Measurements from ENCODE around the gene HSP90AA1. TPM values are rescaled to one million over a fixed set of nuclear protein-coding genes. Genes with fewer than 3 reads are reported as not detected.

HSP90AA1 gene
- total and polyA plus RNA-seq, 2 of the 8 experiments (the other 6 are each of a cell fraction or from before 2014, with no cell fraction given): 339 to 878 TPM

DNA sequence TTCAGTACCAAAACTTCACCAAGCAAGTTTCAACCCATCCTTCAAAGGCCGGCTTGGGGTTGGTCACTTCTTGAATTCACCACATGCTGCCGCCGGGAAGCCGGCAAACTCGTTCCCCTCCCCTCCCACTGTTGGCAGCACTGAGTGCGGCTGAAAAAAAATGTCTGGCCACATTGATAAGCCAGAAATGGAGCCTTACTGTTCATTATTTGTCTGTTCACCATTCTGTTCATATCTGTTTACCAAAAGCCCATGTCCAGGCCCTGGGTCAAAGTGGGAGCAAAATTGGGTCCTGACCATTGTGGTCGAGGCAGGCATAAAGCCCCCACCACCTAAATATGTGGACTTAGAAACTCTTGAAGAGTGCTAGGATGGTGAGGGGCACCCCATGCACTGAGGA, 7.3 kb upstream of the HSP90AA1 start:
- DNase-seq (ENCODE audit: low read depth in 1 of 2, low spot score in 2 of 2) (no peak), FAIRE-seq (no peak)
- Histone ChIP-seq H3K4me3 (ENCODE audit: extremely low read depth in 1 of 4, insufficient read depth in 2 of 4, low read depth in 3 of 4, low read length in 4 of 4) (no peak overlapping the region), H3K9ac (replicated peaks in 1 of 4; ENCODE audit: extremely low read depth in 1 of 4, low read depth in 3 of 4, low read length in 3 of 4) (no peak overlapping the region), H2AK5ac (ENCODE audit: low read depth, low read length) (no peak overlapping the region), H3K23me2 (ENCODE audit: low read depth, low read length) (no peaks in the 10 kb centered on the region), H3K27me3 (replicated peaks in 1 of 4; ENCODE audit: control insufficient read depth in 3 of 4, extremely low read depth in 1 of 4, insufficient read depth in 3 of 4, low read length in 3 of 4) (no peaks in the 10 kb centered on the region), H3K14ac (ENCODE audit: insufficient read length) (no peak overlapping the region), H2BK15ac (ENCODE audit: low read length) (0 out of 2 replicates have a peak overlapping the region, but pooled peaks have one; percentile 46), H4K91ac (replicated peaks; ENCODE audit: insufficient read length, low read length) (peak overlapping the region; percentile 62), H2BK5ac (ENCODE audit: low read depth, low read length) (no peak overlapping the region), H3K4ac (replicated peaks; ENCODE audit: insufficient read length, low read depth, low read length) (peak overlapping the region; percentile 87), H3K4me1 (replicated peaks in 1 of 4; ENCODE audit: control insufficient read depth in 3 of 4, insufficient read depth in 4 of 4, low read length in 3 of 4) (peaks cover 0 to 14% (median 9%) of the 10 kb centered on the region in 4 experiments; a peak in 6 of 7 replicates), H4K20me1 (replicated peaks in 1 of 2; ENCODE audit: control insufficient read depth in 1 of 2, insufficient read depth in 2 of 2, low read length in 2 of 2) (peaks cover 0 to 1% of the 10 kb centered on the region in 2 experiments), H3K4me2 (ENCODE audit: insufficient read depth in 1 of 2, low read depth in 2 of 2, low read length in 2 of 2) (no peak overlapping the region), H3K56ac (replicated peaks; ENCODE audit: insufficient read length, low read depth, low read length) (no peak overlapping the region), H4K8ac (ENCODE audit: extremely low read depth, insufficient read depth, low read length) (no peak overlapping the region), H3K79me2 (ENCODE audit: control insufficient read depth in 1 of 2, insufficient read depth in 2 of 2, low read length in 2 of 2) (no peaks in the 10 kb centered on the region), H2BK12ac (ENCODE audit: low read depth, low read length) (peak overlapping the region; percentile 68; the same call in 1 of the 2 replicates), H2AFZ (ENCODE audit: low read length) (no peak overlapping the region), H3K36me3 (ENCODE audit: control insufficient read depth in 2 of 4, insufficient read depth in 4 of 4, low read length in 3 of 4) (no peaks in the 10 kb centered on the region), H2BK20ac (ENCODE audit: low read length) (no peak overlapping the region), H3K9me3 (ENCODE audit: insufficient read depth in 2 of 2, low read depth in 1 of 2, low read length in 1 of 2) (no peaks in the 10 kb centered on the region), H3K18ac (ENCODE audit: extremely low read depth, low read length) (no peak overlapping the region), H2BK120ac (replicated peaks; ENCODE audit: low read depth, low read length) (no peak overlapping the region), H3K27ac (ENCODE audit: low read depth, low read length) (no peak overlapping the region), H3K79me1 (ENCODE audit: low read depth, low read length) (no peaks in the 10 kb centered on the region), H4K5ac (ENCODE audit: insufficient read length, low read depth, low read length) (no peak overlapping the region), H3K23ac (ENCODE audit: insufficient read length) (no peak overlapping the region)
- TF ChIP-seq CEBPB (IDR thresholded peaks at IDR 0.05; ENCODE audit: low read depth, low read length): no peak
- TF ChIP-seq YY1 (IDR thresholded peaks at IDR 0.05; ENCODE audit: low read depth, low read length): no peak
- 83% methylated on average over 7 of the region's 7 CpGs; no CpG with 5 or more reads in 1 of the 2 experiments for WGBS, 2 experiments (ENCODE audit: extremely low coverage in 1 of 2, insufficient coverage in 1 of 2, insufficient read length in 1 of 2, insufficient replicate concordance in 2 of 2, low coverage in 1 of 2, low lambda C conversion rate in 2 of 2, missing lambda C conversion rate in 1 of 2)
- POLR2A ChIA-PET (ENCODE audit: partially characterized antibody): no interaction called here
- CTCF ChIA-PET (ENCODE audit: partially characterized antibody): interaction anchor here (1.0 to 7.6 kb wide), 5 partner anchors 8 to 45 kb away, joined by 3 to 74 read pairs (median 6); no protein-coding TSS in a partner anchor

All from H1 (cell line).